ENCODE results near the gene UBR1.
"Not testable (repeated sequence)": the region's sequence is repeated elsewhere in the genome, so short reads cannot be mapped to it uniquely, and the experiment has no call there.

UBR1 gene

GRCh38 chr15:42994546-42994945, 111.3 kb downstream of the UBR1 start:
- TF ChIP-seq TAF1 (IDR thresholded peaks at IDR 0.05; ENCODE audit: borderline replicate concordance, low read depth, low read length) (no peak), POLR2AphosphoS5 (IDR thresholded peaks at IDR 0.05; ENCODE audit: low read depth, low read length) (no peak), POLR2A (IDR thresholded peaks at IDR 0.05; ENCODE audit: low read depth, low read length) (no peak)
- FAIRE-seq (no peak), DNase-seq (ENCODE audit: insufficient read length) (no peak)

- FAIRE-seq: no peak
- TF ChIP-seq POLR2AphosphoS5 (IDR thresholded peaks at IDR 0.05; ENCODE audit: low read depth, low read length) (no peak), TAF1 (IDR thresholded peaks at IDR 0.05; ENCODE audit: borderline replicate concordance, low read depth, low read length) (no peak), POLR2A (IDR thresholded peaks at IDR 0.05; ENCODE audit: low read depth, low read length) (no peak)
- no peak for DNase-seq (ENCODE audit: insufficient read length)
Observed at GRCh38 chr15:42992626-42993025, 113.2 kb downstream of the UBR1 start.

GRCh38 chr15:42986693-42987342, 119.0 kb downstream of the UBR1 start:
- DNase-seq (ENCODE audit: insufficient read length): no peak
- TF ChIP-seq TAF1 (IDR thresholded peaks at IDR 0.05; ENCODE audit: borderline replicate concordance, low read depth, low read length): no peak
- no peak for TF ChIP-seq POLR2AphosphoS5 (IDR thresholded peaks at IDR 0.05; ENCODE audit: low read depth, low read length)
- TF ChIP-seq POLR2A (IDR thresholded peaks at IDR 0.05; ENCODE audit: low read depth, low read length): no peak
- no peak for FAIRE-seq

- DNase-seq (ENCODE audit: insufficient read length) (no peak), FAIRE-seq (no peak)
- TF ChIP-seq POLR2A (IDR thresholded peaks at IDR 0.05; ENCODE audit: low read depth, low read length): no peak
Observed at GRCh38 chr15:42984493-42985034, 121.3 kb downstream of the UBR1 start.

- DNase-seq (ENCODE audit: insufficient read length); FAIRE-seq: not testable (repeated sequence)
Observed at GRCh38 chr15:42979113-42979512, 126.7 kb downstream of the UBR1 start.

GRCh38 chr15:42974202-42974862, 131.5 kb downstream of the UBR1 start:
- no peak for TF ChIP-seq POLR2AphosphoS5 (IDR thresholded peaks at IDR 0.05; ENCODE audit: low read depth, low read length)
- no peak for TF ChIP-seq POLR2A (IDR thresholded peaks at IDR 0.05; ENCODE audit: low read depth, low read length)
- no peak for TF ChIP-seq TAF1 (IDR thresholded peaks at IDR 0.05; ENCODE audit: borderline replicate concordance, low read depth, low read length)
- DNase-seq (ENCODE audit: insufficient read length) (no peak), FAIRE-seq (no peak)

GRCh38 chr15:42973114-42973513, 132.7 kb downstream of the UBR1 start:
- FAIRE-seq: no peak
- TF ChIP-seq POLR2AphosphoS5 (IDR thresholded peaks at IDR 0.05; ENCODE audit: low read depth, low read length): no peak
- TF ChIP-seq POLR2A (IDR thresholded peaks at IDR 0.05; ENCODE audit: low read depth, low read length): no peak
- no peak for TF ChIP-seq TAF1 (IDR thresholded peaks at IDR 0.05; ENCODE audit: borderline replicate concordance, low read depth, low read length)
- DNase-seq (ENCODE audit: insufficient read length): no peak

- TF ChIP-seq POLR2A (IDR thresholded peaks at IDR 0.05; ENCODE audit: low read depth, low read length) (no peak), TAF1 (IDR thresholded peaks at IDR 0.05; ENCODE audit: borderline replicate concordance, low read depth, low read length) (no peak), POLR2AphosphoS5 (IDR thresholded peaks at IDR 0.05; ENCODE audit: low read depth, low read length) (no peak)
- DNase-seq (ENCODE audit: insufficient read length) (no peak), FAIRE-seq (no peak)
Observed at GRCh38 chr15:42971830-42972229, 134.0 kb downstream of the UBR1 start.

- FAIRE-seq: no peak
Observed at GRCh38 chr15:42964476-42964875, 141.4 kb downstream of the UBR1 start.

GRCh38 chr15:42955518-42955917, 150.3 kb downstream of the UBR1 start:
- no peak for DNase-seq (ENCODE audit: insufficient read length)
- no peak for TF ChIP-seq POLR2AphosphoS5 (IDR thresholded peaks at IDR 0.05; ENCODE audit: low read depth, low read length)
- TF ChIP-seq POLR2A (IDR thresholded peaks at IDR 0.05; ENCODE audit: low read depth, low read length): no peak
- TF ChIP-seq TAF1 (IDR thresholded peaks at IDR 0.05; ENCODE audit: borderline replicate concordance, low read depth, low read length): no peak
- FAIRE-seq: no peak

More at GRCh38 chr15:42964476-42964875, 141.4 kb downstream of the UBR1 start:
- DNase-seq (ENCODE audit: insufficient read length): no peak
- TF ChIP-seq TAF1 (IDR thresholded peaks at IDR 0.05; ENCODE audit: borderline replicate concordance, low read depth, low read length) (no peak), POLR2A (IDR thresholded peaks at IDR 0.05; ENCODE audit: low read depth, low read length) (no peak), POLR2AphosphoS5 (IDR thresholded peaks at IDR 0.05; ENCODE audit: low read depth, low read length) (no peak)

- TF ChIP-seq POLR2AphosphoS5 (IDR thresholded peaks at IDR 0.05; ENCODE audit: low read depth, low read length): no peak
- TF ChIP-seq TAF1 (IDR thresholded peaks at IDR 0.05; ENCODE audit: borderline replicate concordance, low read depth, low read length): no peak
- no peak for FAIRE-seq
- no peak for DNase-seq (ENCODE audit: insufficient read length)
Observed at GRCh38 chr15:42954291-42954690, 151.5 kb downstream of the UBR1 start.

- not testable (repeated sequence) for DNase-seq (ENCODE audit: insufficient read length); FAIRE-seq
Observed at GRCh38 chr15:42948898-42949297, 156.9 kb downstream of the UBR1 start.

All from GM12892 (cell line).